Calu3 (cell line): ENCODE results near the gene CNPY1. TPM values are rescaled to one million over a fixed set of nuclear protein-coding genes. Genes with fewer than 3 reads are reported as not detected.

Source experiments
- BruUV-seq: library from RNA; stranded (reverse); fragments of 400-500 nt; replicated peaks from 2 replicates; lab custom pipeline; 2021; lab: Mats Ljungman, UMichigan
- CTCF ChIA-PET: fragments of 300-600 bp; sonication (Branson Sonifier 250); formaldehyde crosslinking; loops from one replicate; lab custom pipeline; 2022; ENCODE audit warnings: antibody characterized with exemption; lab: Charles Lee
- DNase-seq: peaks from one replicate; pipeline ENCODE4 v3.0.0; 2022
- H3K27ac Mint-ChIP-seq: one replicate; pipeline ENCODE4 v1.8.0; 2022; ENCODE audit warnings: mixed read lengths; ENCODE audit not compliant: unreplicated experiment
- H3K27me3 Mint-ChIP-seq: one replicate; pipeline ENCODE4 v1.8.0; 2022; ENCODE audit warnings: mixed read lengths; ENCODE audit not compliant: unreplicated experiment
- H3K36me3 Mint-ChIP-seq: one replicate; pipeline ENCODE4 v1.8.0; 2022; ENCODE audit warnings: mild to moderate bottlenecking, moderate library complexity, mixed read lengths; ENCODE audit not compliant: insufficient read depth, unreplicated experiment
- H3K4me1 Mint-ChIP-seq: one replicate; pipeline ENCODE4 v1.8.0; 2022; ENCODE audit warnings: mild to moderate bottlenecking, low read depth, mixed read lengths; ENCODE audit not compliant: unreplicated experiment
- H3K4me3 Mint-ChIP-seq: one replicate; pipeline ENCODE4 v1.8.0; 2022; ENCODE audit warnings: mild to moderate bottlenecking, low read depth, moderate library complexity, mixed read lengths; ENCODE audit not compliant: unreplicated experiment
- H3K9me3 Mint-ChIP-seq: one replicate; pipeline ENCODE4 v1.8.0; 2022; ENCODE audit warnings: low read depth, mixed read lengths; ENCODE audit not compliant: unreplicated experiment
- CTCF ChIP-seq: fragments of 200-600 bp; IDR thresholded peaks from one replicate; pipeline ENCODE4 v1.8.0; 2022; ENCODE audit warnings: antibody characterized with exemption; ENCODE audit not compliant: unreplicated experiment
- intact Hi-C: fragments of 100-400 bp; cut with micrococcal nuclease; formaldehyde crosslinking; loops from one replicate; pipeline ENCODE4 v1.10.0; 2022; ENCODE audit not compliant: unreplicated experiment
- total RNA-seq: library from RNA; stranded (reverse); gene quantifications from 2 replicates; pipeline ENCODE4 v1.2.3, GENCODE V29; 2022

Gene CNPY1
- total RNA-seq, 1 experiment from 2014 or later = not detected

DNA sequence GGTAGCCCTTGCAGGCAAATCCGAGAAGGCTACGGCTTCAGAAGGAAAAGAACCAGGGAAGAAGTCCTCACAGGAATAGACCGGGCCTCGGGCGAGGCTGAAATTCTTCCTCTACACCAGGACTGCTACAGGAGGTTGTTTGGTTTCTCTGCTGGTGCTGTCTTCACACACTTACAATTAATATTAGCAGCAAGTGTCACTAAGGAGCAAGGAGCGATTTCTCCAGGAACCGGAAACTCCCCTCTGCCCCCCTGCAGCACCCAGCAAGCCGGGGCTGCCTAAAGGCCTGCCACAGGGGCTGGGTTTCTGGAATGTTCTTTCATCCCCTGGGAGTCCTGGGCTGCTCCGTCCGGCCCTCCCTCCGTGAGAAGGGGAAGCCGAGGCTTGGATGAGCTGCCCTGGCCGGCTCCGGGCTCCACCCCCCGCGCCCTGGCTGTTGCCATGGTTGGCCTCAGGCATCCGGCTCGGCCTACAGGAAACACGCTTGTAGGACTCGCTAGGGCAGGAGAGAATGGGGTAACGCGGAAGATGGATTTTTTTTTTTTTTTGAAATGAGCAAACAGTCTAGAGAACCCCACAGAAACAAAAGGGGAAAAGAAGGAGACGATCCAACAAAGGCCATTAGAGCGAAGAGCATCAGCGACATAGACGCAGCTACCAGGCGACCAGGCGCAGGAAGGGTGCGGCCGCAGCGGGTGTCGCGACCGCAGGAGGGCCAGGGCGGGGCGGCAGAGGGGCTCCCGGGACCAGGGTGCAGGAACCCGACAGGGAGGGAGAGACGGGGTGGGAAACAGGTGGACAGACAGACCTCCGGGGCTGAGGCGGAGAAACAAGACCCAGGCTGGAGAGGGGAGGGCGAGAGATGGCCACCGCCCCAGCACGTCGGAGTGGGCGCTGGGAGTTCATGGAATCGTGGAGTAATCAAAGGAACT is 55.4 kb downstream of the CNPY1 start:
- Mint-ChIP-seq H3K27ac (no peak overlapping the region), H3K4me1 (no peaks in the 10 kb centered on the region), H3K4me3 (no peak overlapping the region), H3K9me3 (no peaks in the 10 kb centered on the region), H3K36me3 (no peaks in the 10 kb centered on the region), H3K27me3 (peaks cover 79% of the 10 kb centered on the region)
- CTCF ChIA-PET = interaction anchor here (0.6 kb wide), 2 partner anchors 46 to 117 kb away, joined by 3 to 9 read pairs; no protein-coding TSS in a partner anchor
- no TSS peak for BruUV-seq
- no peak for TF ChIP-seq CTCF
- DNase-seq = no peak
- intact Hi-C loops = no loop called here

DNA sequence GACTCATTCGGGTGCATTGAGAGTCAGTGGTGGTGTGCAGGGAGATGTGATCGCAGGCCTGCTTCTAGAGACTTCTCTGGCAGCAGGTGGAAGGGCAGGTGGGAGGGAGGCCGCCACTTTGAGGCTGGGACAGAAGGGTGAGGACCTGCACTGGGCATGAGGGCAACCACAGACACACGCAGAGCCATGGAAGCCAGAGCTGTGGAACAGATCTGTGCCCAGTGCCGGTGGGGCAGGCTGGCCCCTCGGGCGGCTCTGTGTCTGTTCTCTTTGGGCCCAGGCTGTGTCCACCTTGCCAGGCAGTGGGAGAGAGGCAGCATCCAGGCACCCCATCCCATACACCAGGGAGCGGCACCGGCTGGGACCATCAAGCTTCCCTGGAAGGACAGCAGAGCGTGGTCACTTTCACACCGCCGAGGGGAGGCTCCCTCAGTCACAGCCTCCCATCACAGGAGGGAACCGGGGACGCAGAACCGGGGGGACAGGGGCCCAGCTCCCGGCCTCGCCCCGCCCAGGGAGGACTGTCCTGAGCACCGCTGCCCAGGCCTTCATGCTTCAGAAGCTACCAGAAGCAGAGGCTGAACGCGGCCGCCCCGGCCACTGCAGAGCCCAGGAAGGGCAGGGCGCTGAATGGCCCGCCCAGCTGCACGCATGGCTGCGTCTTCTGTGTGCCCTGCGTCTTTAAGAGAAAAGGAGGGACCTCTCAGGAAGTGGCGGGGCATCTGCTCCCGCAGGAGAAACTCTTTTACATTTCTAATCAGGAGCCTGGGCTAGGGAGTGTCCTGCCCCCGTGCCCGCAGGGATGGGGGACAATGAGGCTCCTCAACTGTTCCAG is 56.3 kb downstream of the CNPY1 start:
- no peak for DNase-seq
- H3K27me3 Mint-ChIP-seq = peaks cover 88% of the 10 kb centered on the region
- no peak overlapping the region for H3K27ac Mint-ChIP-seq
- H3K4me3 Mint-ChIP-seq = no peak overlapping the region
- H3K9me3 Mint-ChIP-seq = no peaks in the 10 kb centered on the region
- intact Hi-C loops = no loop called here
- no peaks in the 10 kb centered on the region for H3K36me3 Mint-ChIP-seq
- H3K4me1 Mint-ChIP-seq = no peaks in the 10 kb centered on the region
- BruUV-seq = no TSS peak
- CTCF ChIA-PET = no interaction called here
- no peak for TF ChIP-seq CTCF

DNA sequence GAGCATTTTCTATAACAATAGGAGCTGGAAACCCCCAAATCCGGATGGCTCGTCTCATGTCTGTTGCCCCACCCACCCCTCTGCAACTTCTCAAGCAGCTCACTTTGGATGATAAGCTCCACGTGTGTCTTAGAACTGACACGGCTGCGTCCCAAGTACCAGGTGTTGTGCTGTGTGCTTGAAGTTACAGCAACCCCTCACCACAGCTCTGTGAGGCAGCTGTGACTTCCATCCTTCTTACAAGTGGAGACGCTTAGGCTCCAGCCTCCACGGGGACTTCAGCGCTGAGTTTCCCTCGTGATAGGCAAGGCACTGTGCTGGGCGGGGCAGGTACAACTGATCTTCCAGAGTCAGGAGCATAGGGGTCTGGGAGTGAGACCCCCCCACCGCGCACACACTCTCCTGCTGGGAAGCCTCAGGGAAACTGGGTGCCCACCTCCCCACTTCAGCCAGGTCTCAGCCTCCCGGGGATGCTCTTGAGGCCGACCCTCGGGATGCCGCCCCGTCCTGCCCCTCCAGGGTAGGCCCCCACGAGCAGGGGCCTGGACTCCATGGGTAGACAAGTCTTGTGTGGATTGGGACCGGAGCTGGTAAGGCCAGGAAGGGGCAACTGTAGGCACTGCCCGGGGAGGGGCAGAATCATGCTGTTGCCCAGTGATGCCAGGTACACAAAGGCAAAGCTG is 57.1 kb downstream of the CNPY1 start:
- no TSS peak for BruUV-seq

More for the DNA sequence above, 57.1 kb downstream of the CNPY1 start:
- H3K9me3 Mint-ChIP-seq = no peaks in the 10 kb centered on the region
- CTCF ChIA-PET = interaction anchor here (0.6 kb wide), 1 partner anchor 38 kb away, joined by 8 read pairs; no protein-coding TSS in a partner anchor
- no peak overlapping the region for H3K4me3 Mint-ChIP-seq
- peaks cover 96% of the 10 kb centered on the region for H3K27me3 Mint-ChIP-seq
- no peak for DNase-seq
- no peaks in the 10 kb centered on the region for H3K36me3 Mint-ChIP-seq
- intact Hi-C loops = no loop called here
- no peak overlapping the region for H3K27ac Mint-ChIP-seq
- TF ChIP-seq CTCF = no peak
- no peaks in the 10 kb centered on the region for H3K4me1 Mint-ChIP-seq
